GM21381 (cell line): ENCODE measurements around the gene SPRED2.

Experiments
- ATAC-seq: cut with Tn5 transposase; IDR thresholded peaks from one replicate; pipeline ENCODE4 v1.9.1; 2021; ENCODE audit warnings: mild to moderate bottlenecking, moderate library complexity; ENCODE audit not compliant: unreplicated experiment

Gene SPRED2

DNA sequence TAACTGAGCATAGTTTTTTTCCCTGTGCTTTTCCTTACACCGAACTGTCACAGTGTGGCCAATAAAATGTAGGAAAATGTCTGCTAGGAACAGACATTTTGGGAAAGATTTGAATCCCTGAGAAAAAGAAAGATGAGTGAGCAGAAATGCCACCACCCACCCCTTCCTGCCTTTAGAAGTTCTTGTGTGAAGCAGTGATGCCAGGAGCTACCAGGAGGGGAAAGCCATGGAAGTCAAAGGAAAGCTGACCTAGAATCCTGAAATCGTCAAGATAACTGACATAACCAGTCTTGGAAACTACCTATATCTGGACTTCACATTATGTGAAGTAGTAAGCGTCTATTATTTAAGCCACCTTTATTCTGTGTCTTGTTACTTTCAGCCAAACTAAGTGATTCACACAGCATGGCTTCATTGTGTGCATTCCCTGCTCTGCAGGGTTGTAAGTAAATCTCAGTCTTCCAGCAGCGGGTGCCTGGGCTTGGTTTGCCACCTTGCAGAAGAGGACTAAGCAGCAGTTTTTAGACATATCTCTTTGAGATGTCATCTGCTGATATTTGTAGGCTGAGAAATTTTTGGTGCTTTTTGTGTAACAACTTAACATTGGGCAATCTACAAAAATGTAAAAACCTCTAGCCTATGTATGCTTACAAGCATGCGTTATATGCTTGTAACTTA is 11.2 kb upstream of the SPRED2 start:
- no peak for ATAC-seq

GRCh38 chr2:65442420-65443020 is 10.1 kb upstream of the SPRED2 start:
- ATAC-seq: no peak

GRCh38 chr2:65438137-65438899 is 5.9 kb upstream of the SPRED2 start:
- ATAC-seq: no peak

GRCh38 chr2:65437392-65438135 is 5.2 kb upstream of the SPRED2 start:
- no peak for ATAC-seq

- ATAC-seq: peak; percentile 71
These were observed 4.4 kb upstream of the SPRED2 start for GRCh38 chr2:65436824-65437221.

- peak; percentile 36 for ATAC-seq
These were observed 3.9 kb upstream of the SPRED2 start for GRCh38 chr2:65436169-65436823.

DNA sequence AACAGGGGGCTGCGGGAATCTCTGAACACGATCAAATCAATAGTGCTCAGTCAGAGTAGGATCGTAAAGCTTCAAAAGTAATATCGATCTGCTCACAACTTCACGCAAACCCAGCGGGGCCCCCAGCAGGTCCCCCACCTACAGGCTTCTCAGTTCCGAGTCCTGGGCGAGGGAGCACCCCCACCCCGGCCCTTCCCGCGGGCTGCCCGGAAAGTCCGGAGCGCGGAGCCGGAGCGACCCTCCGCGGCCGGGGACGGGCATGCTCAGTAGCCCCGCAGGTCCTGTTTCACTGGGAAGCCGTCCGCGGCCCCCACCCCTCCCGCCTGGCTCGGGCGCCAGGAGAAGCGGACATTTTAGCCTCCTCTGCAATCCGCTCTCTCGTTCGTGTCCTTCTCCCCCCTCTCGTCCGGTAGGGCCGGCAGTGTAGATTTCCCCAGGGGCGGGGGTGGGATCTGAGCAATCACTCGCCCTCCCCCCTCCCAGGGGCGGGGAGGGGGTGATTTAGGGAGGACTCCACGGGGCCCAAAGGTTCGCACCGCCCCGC is 3.3 kb upstream of the SPRED2 start:
- peak; percentile 22 for ATAC-seq

GRCh38 chr2:65434592-65435241 is 2.3 kb upstream of the SPRED2 start:
- ATAC-seq: no peak

GRCh38 chr2:65431421-65432226 is 775 bp downstream of the SPRED2 start:
- peak; percentile 28 for ATAC-seq

GRCh38 chr2:65430603-65431420 is 1.6 kb downstream of the SPRED2 start:
- peak; percentile 28 for ATAC-seq

DNA sequence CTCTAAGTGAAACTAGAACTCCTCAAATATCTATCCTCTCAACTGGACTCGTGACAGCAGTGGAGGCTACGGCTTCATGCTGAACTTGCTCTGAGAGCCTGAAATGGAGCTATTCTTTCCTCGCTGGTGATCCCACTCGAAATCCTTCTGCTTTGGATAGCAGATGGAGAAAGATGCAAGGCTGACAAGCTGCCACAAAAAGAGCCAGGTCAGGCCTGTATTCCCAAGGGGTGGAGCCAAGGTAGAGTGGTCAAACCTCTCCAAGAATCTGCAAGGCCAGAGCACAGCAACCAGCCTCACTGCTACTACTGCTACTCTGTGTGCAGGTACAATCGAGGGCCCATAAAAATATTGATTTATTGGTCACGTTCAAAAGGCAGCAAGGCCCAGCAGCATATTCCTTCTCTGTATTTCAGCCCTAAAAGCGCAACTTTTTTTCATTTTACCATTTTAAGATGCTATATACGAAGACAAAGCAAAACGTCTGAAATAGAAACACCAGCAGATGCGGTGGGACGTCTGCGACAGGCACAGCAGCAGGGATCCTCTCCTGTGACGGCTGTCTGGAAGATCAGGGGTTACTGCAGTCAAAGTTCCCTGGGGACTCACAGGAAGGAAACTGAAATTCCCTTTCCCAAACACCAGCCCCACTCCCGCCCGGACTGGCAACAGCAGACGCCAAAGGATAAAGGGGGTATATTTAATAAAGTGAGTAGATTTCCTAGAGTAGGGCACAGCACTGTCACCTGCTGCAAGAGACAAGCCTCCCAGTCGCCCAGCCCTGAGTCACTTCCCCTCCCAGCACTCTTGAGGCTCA is 2.4 kb downstream of the SPRED2 start:
- peak; percentile 9 for ATAC-seq

DNA sequence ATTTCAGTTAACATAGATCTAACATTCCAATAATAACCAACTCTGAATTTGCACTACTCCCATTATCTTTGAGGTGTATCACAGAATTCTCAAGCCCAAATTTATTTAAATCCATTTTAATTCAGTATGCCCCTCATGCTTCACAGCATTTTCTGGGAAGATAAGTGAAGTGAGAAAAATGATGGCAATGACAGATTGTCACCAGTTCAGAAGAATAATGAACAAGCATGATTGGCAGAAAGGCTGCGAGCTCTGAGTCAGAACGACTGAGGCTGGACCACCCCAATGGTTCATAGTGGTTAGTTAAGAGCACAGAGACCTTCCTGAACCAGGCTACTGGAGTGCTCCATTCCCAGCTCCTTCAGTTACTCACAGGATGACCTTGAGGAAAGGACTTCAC is 4.9 kb downstream of the SPRED2 start:
- no peak for ATAC-seq

GRCh38 chr2:65425276-65425675 is 7.1 kb downstream of the SPRED2 start:
- no peak for ATAC-seq

GRCh38 chr2:65424391-65424790 is 8.0 kb downstream of the SPRED2 start:
- no peak for ATAC-seq

- no peak for ATAC-seq
These were observed 11.0 kb downstream of the SPRED2 start for GRCh38 chr2:65421432-65421748.

GRCh38 chr2:65420712-65421431 is 11.5 kb downstream of the SPRED2 start:
- ATAC-seq: peak; percentile 72

DNA sequence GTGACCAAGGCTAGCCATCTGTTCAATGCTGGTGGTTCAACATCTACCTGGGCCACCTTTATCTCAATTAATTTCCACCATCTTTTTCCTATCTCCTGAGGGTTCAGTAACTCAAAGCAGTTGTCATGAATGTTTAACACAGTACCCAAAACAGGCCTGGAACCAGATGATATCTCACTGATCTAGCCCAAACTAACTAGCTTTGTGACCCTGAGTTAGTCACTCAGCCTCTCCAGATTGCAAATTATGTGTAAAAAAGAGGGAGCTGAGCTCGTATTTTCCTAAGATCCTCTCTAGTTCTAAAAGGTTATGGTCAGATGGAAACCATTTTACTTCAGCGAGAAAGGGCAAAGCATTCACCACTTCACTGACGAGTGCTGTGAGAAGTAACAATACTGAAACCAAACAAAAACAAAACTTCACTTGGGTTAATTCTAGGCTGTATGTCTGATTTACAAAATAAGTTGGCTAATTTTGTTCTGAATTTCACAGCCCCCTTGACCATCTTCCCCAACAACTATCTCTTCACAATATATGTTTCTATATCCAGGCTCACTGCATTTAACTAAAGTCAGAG is 14.8 kb downstream of the SPRED2 start:
- no peak for ATAC-seq
